GM23248 (cell line): ENCODE results near the gene IFNG. TPM values are rescaled to one million over a fixed set of nuclear protein-coding genes. Genes with fewer than 3 reads are reported as not detected.

ENCODE experiments used
- DNase-seq: peaks from one replicate; pipeline ENCODE4 v3.0.0-alpha.2; 2015
- H2AFZ ChIP-seq: fragments of 200-600 bp; sonication (generic); 2 replicates; pipeline ENCODE4 v1.6.1; 2016; ENCODE audit warnings: antibody characterized with exemption
- H3F3A ChIP-seq: fragments of 200-600 bp; sonication (generic); 2 replicates; pipeline ENCODE4 v1.6.1; 2016; ENCODE audit warnings: mild to moderate bottlenecking, antibody characterized with exemption, mixed run types; ENCODE audit not compliant: insufficient read depth
- H3K27ac ChIP-seq: fragments of 200-600 bp; sonication (generic); 2 replicates; pipeline ENCODE4 v1.5.1; 2016; ENCODE audit warnings: mild to moderate bottlenecking
- H3K27me3 ChIP-seq: fragments of 200-600 bp; sonication (generic); replicated peaks from 2 replicates; pipeline ENCODE4 v1.6.1; 2016; ENCODE audit warnings: mild to moderate bottlenecking; ENCODE audit not compliant: insufficient read depth
- H3K36me3 ChIP-seq: fragments of 200-600 bp; sonication (generic); 2 replicates; pipeline ENCODE4 v1.6.1; 2016; ENCODE audit warnings: low read depth, mild to moderate bottlenecking
- H3K4me1 ChIP-seq: fragments of 200-600 bp; sonication (generic); 2 replicates; pipeline ENCODE4 v1.6.1; 2016; ENCODE audit warnings: mild to moderate bottlenecking; ENCODE audit not compliant: insufficient read depth
- H3K4me2 ChIP-seq: fragments of 200-600 bp; sonication (generic); one replicate; pipeline ENCODE4 v1.6.1; 2016; ENCODE audit warnings: mild to moderate bottlenecking; ENCODE audit not compliant: unreplicated experiment
- H3K4me3 ChIP-seq: fragments of 200-600 bp; sonication (generic); 2 replicates; pipeline ENCODE4 v1.5.1; 2016; ENCODE audit warnings: mild to moderate bottlenecking
- H3K79me2 ChIP-seq: fragments of 200-600 bp; sonication (generic); 2 replicates; pipeline ENCODE4 v1.6.1; 2016; ENCODE audit warnings: mild to moderate bottlenecking; ENCODE audit not compliant: insufficient read depth
- H3K9ac ChIP-seq: fragments of 200-600 bp; sonication (generic); 2 replicates; pipeline ENCODE4 v1.6.1; 2016; ENCODE audit warnings: mild to moderate bottlenecking
- H3K9me2 ChIP-seq: fragments of 200-600 bp; sonication (generic); 2 replicates; pipeline ENCODE4 v1.6.1; 2016; ENCODE audit warnings: mixed run types, mild to moderate bottlenecking, moderate library complexity; ENCODE audit not compliant: insufficient read depth
- H3K9me3 ChIP-seq: fragments of 200-600 bp; sonication (generic); one replicate; pipeline ENCODE4 v1.6.1; 2017; ENCODE audit warnings: low read depth
- H4K20me1 ChIP-seq: fragments of 200-600 bp; sonication (generic); 2 replicates; pipeline ENCODE4 v1.6.0; 2016; ENCODE audit not compliant: insufficient read depth
- EZH2 ChIP-seq: fragments of 200-600 bp; sonication (generic); IDR thresholded peaks from 2 replicates; pipeline ENCODE4 v1.6.1; 2018; ENCODE audit warnings: antibody characterized with exemption, mild to moderate bottlenecking; ENCODE audit not compliant: insufficient read depth, poor library complexity, severe bottlenecking
- EZH2phosphoT487 ChIP-seq: fragments of 200-600 bp; sonication (generic); IDR thresholded peaks from 2 replicates; pipeline ENCODE4 v1.6.1; 2018; ENCODE audit warnings: antibody characterized with exemption, moderate library complexity, mild to moderate bottlenecking, low read depth; ENCODE audit not compliant: insufficient read depth
- WGBS, 2 experiments: methylation state at CpG; one replicate each; pipeline ENCODE4 v1.1.6; 2015 to 2017; ENCODE audit warnings: low lambda C conversion rate in 2 of 2, low coverage in 1 of 2; ENCODE audit errors: missing lambda C conversion rate in 2 of 2; 5-methylcytosine and 5-hydroxymethylcytosine counted together
- in situ Hi-C: fragments of 300-500 bp; cut with MboI; formaldehyde crosslinking; loops from 2 replicates; pipeline ENCODE4 v1.15.0; 2020
- polyA plus RNA-seq: library from polyadenylated mRNA; unstranded; fragments of >200 nt; fragmentation: Nextera tagmentation; extraction: Ambion mirVana; gene quantifications from 2 replicates; pipeline ENCODE4 v1.2.1, GENCODE V29; 2016
- total RNA-seq: library from RNA; depleted of rRNA; stranded (reverse); fragments of >200 nt; shearing (Covaris generic); gene quantifications from 2 replicates; pipeline ENCODE4 v1.2.3, GENCODE V29; 2014

Gene IFNG
- total and polyA plus RNA-seq, 2 experiments from 2014 or later, result not detected

DNA sequence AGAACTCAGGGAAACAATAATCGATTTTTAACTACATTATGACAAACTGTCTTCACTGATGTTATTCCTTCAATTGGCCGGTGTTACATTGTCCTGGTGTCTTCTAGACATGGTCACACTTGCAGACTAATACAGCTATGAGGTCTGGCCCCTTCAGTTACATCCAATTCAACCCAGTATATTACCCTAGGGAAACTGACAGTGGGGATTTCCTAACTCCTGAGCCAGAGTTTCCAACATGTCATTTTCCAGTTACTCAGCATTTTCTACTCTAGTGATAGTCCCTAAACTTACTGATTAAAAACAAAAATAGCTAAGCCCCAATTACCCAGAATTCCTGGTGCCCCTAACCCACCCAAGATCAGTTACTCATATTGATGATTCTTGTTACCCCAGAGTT is 21.1 kb downstream of the IFNG start:
- Histone ChIP-seq H3K9me3 (no peaks in the 10 kb centered on the region), H3K4me2 (no peak overlapping the region), H3K27me3 (peaks cover 21% of the 10 kb centered on the region), H3K27ac (no peak overlapping the region), H3K9me2 (no peaks in the 10 kb centered on the region), H3K36me3 (no peaks in the 10 kb centered on the region), H3K79me2 (no peaks in the 10 kb centered on the region), H3K9ac (no peak overlapping the region), H3K4me1 (no peaks in the 10 kb centered on the region), H3K4me3 (no peak overlapping the region), H3F3A (no peaks in the 10 kb centered on the region), H4K20me1 (no peaks in the 10 kb centered on the region), H2AFZ (no peak overlapping the region)
- WGBS, 2 experiments, result 21 to 25% methylated on average over 2 of the region's 2 CpGs
- TF ChIP-seq EZH2 (no peak), EZH2phosphoT487 (no peak)
- in situ Hi-C loops, result no loop called here
- DNase-seq, result no peak

DNA sequence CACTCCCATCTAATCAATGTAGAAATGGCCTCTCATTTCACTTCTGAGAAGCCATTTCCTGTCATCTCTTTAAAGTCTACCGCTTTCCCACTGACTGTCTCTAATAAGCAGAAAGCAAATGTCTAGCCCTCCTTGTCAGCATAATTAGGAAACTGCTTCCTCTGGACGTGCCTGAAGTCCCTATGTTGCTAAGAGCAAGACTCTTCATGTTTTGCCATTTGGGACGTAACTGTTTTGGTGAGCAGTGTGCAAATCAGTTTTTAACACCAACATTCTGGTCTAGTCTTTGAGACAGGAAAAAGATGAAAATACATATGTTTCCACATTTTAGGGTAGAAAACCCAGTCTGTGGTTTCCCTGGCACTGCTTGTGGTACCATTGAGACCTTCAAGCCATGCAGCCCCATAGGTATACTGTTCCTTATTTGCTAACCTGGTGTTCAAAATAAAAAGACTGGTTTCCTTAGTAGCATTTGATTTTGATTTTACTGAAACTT is 22.2 kb downstream of the IFNG start:
- Histone ChIP-seq H3K9me3 (no peaks in the 10 kb centered on the region), H3F3A (no peaks in the 10 kb centered on the region), H3K27ac (no peak overlapping the region), H3K9me2 (no peaks in the 10 kb centered on the region), H3K27me3 (peaks cover 15% of the 10 kb centered on the region), H2AFZ (no peak overlapping the region), H3K4me3 (no peak overlapping the region), H4K20me1 (no peaks in the 10 kb centered on the region), H3K4me1 (no peaks in the 10 kb centered on the region), H3K9ac (no peak overlapping the region), H3K4me2 (no peak overlapping the region), H3K36me3 (no peaks in the 10 kb centered on the region), H3K79me2 (no peaks in the 10 kb centered on the region)
- TF ChIP-seq EZH2, result no peak
- no peak for TF ChIP-seq EZH2phosphoT487
- 24 to 25% methylated on average over 3 of the region's 3 CpGs for WGBS, 2 experiments
- in situ Hi-C loops, result no loop called here
- DNase-seq, result no peak

DNA sequence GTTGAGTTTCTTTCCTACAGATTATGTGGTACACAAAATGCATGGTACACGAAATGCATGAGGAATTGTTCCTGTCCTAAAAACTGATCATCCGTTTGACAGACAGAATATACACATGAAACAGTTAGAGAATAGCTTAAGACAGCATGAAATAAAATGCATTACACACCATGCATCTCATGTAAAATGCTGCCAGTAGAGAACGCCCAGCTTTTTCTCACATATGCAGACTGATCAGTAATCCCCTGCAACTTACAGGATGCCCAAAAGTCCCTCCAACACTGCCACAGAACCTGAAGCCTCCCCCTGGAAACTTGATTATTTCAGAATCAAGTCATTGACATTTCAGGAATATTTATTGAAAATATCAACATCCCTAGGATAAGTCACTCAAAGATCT is 24.0 kb downstream of the IFNG start:
- 17 to 20% methylated on average over 3 of the region's 3 CpGs for WGBS, 2 experiments
- Histone ChIP-seq H3K9me3 (no peaks in the 10 kb centered on the region), H3K4me3 (no peak overlapping the region), H3K9ac (no peak overlapping the region), H2AFZ (no peak overlapping the region), H3K36me3 (no peaks in the 10 kb centered on the region), H3F3A (no peaks in the 10 kb centered on the region), H3K4me1 (no peaks in the 10 kb centered on the region), H3K27ac (no peak overlapping the region), H3K4me2 (no peak overlapping the region), H3K27me3 (peaks cover 10% of the 10 kb centered on the region), H3K9me2 (no peaks in the 10 kb centered on the region), H4K20me1 (no peaks in the 10 kb centered on the region), H3K79me2 (no peaks in the 10 kb centered on the region)
- TF ChIP-seq EZH2, result no peak
- TF ChIP-seq EZH2phosphoT487, result no peak
- no peak for DNase-seq
- in situ Hi-C loops, result no loop called here

DNA sequence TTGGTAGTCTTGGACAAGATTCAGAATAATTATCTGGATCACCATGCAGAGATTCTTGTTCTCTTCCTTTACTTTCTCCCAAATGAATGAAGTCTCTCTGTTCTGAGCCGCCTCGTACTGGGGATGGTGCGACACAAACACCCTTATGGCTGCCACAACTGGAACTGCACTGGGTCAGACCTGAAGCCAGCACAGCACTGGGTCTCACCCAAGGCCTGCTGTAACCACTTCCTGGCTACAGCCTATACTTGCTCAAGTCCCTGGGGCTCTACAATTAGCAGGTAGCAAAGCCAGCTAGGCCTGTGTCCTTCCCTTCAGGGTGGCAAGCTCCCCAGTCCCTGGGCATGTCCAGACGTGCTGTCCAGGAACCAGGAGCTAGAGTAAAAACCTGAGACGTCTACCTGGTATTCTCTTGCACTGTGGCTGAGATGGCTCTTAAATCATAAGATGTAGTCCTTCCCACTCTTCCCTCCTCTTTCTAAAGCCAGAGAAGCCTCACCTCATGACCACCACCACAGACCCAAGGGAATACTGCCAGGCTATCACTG is 27.6 kb downstream of the IFNG start:
- no peak overlapping the region for H3K4me2 ChIP-seq
- no peaks in the 10 kb centered on the region for H4K20me1 ChIP-seq
- no peak overlapping the region for H3K4me3 ChIP-seq
- no peaks in the 10 kb centered on the region for H3K4me1 ChIP-seq
- no peaks in the 10 kb centered on the region for H3K79me2 ChIP-seq
- H3K36me3 ChIP-seq, result no peaks in the 10 kb centered on the region
- H3K27ac ChIP-seq, result no peak overlapping the region
- no peak overlapping the region for H2AFZ ChIP-seq
- no peaks in the 10 kb centered on the region for H3K9me2 ChIP-seq
- TF ChIP-seq EZH2, result no peak
- peaks cover 7% of the 10 kb centered on the region; the same call in 1 of the 2 replicates for H3K27me3 ChIP-seq
- in situ Hi-C loops, result no loop called here
- 48 to 50% methylated on average over 5 of the region's 5 CpGs for WGBS, 2 experiments
- H3K9ac ChIP-seq, result no peak overlapping the region
- DNase-seq, result no peak
- no peaks in the 10 kb centered on the region for H3K9me3 ChIP-seq
- no peaks in the 10 kb centered on the region for H3F3A ChIP-seq

DNA sequence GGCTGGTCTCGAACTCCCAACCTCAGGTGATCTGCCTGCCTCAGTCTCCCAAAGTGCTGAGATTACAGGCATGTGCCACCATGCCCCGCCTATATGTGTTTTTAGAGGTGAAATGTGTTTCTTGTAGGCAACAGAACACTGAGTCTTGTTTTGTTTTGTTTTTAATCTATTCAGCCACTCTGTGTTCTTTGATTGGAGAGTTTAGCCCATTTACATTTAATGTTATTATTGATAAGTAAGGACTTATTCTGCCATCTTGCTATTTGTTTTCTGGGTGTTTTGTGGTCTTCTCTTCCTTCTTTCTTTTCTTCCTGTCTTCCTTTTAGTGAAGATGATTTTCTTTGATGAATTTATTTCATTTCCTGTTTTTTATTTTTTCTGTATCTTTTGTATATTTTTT is 29.6 kb downstream of the IFNG start:
- no peaks in the 10 kb centered on the region for H3F3A ChIP-seq
- H3K27me3 ChIP-seq, result no peaks in the 10 kb centered on the region; the same call in 1 of the 2 replicates
- H4K20me1 ChIP-seq, result no peaks in the 10 kb centered on the region
- H3K27ac ChIP-seq, result no peak overlapping the region
- no peak for DNase-seq
- TF ChIP-seq EZH2phosphoT487, result no peak
- no peak for TF ChIP-seq EZH2
- H3K79me2 ChIP-seq, result no peaks in the 10 kb centered on the region
- whole genome bisulfite sequencing, 2 experiments, result 7 to 18% methylated on average over 2 of the region's 2 CpGs
- H3K4me1 ChIP-seq, result no peaks in the 10 kb centered on the region
- no peak overlapping the region for H2AFZ ChIP-seq
- H3K9me2 ChIP-seq, result no peaks in the 10 kb centered on the region
- H3K4me3 ChIP-seq, result no peak overlapping the region
- no peaks in the 10 kb centered on the region for H3K9me3 ChIP-seq
- no peaks in the 10 kb centered on the region for H3K36me3 ChIP-seq
- in situ Hi-C loops, result no loop called here
- H3K4me2 ChIP-seq, result no peak overlapping the region
- no peak overlapping the region for H3K9ac ChIP-seq
